Renal cortex interstitium (tissue), 15 donors: ENCODE measurements around the gene CDK11A. TPM values are rescaled to one million over a fixed set of nuclear protein-coding genes. Genes with fewer than 3 reads are reported as not detected.

Source experiments
- DNase-seq, 11 donors: peaks; one replicate each; pipeline ENCODE4 v3.0.0-alpha.2; 2013; ENCODE audit warnings: low read depth in 9 of 11, low spot score in 4 of 11; ENCODE audit errors: extremely low read depth in 1 of 11
- long read RNA-seq, 16 experiments: transcript quantifications; one replicate each; lab custom pipeline, GENCODE V29; 2026
- polyA plus RNA-seq, 3 donors: library from polyadenylated mRNA; unstranded; fragments of 120-200 nt; gene quantifications; one replicate each; pipeline ENCODE4 v1.2.1, GENCODE V29; 2013; ENCODE audit not compliant: insufficient read length in 3 of 3

CDK11A gene
- polyA plus RNA-seq: 10 to 100 TPM; 28.4 to 41.3 (median 38.4) TPM
- long read RNA-seq, donor 1, partial matches to known transcripts: 8 of 8 reads
- long read RNA-seq, donor 1, other reads (novel, unspliced or antisense): 0 of 8 reads
- long read RNA-seq, donor 2, partial matches to known transcripts: 0 of 1 reads
- long read RNA-seq, donor 2, other reads (novel, unspliced or antisense): 0 of 1 reads
- long read RNA-seq, donor 3, partial matches to known transcripts: 0 of 1 reads
- long read RNA-seq, donor 3, other reads (novel, unspliced or antisense): 0 of 1 reads
- long read RNA-seq, donor 4: 0 reads
- long read RNA-seq, donor 5: 0 reads
- long read RNA-seq, donor 6, partial matches to known transcripts: 7 of 8 reads
- long read RNA-seq, donor 6, other reads (novel, unspliced or antisense): 0 of 8 reads
- long read RNA-seq, donor 7: 0 reads
- long read RNA-seq, donor 8, partial matches to known transcripts: 7 of 10 reads
- long read RNA-seq, donor 8, other reads (novel, unspliced or antisense): 0 of 10 reads
- long read RNA-seq, donor 9, partial matches to known transcripts: 0 of 1 reads
- long read RNA-seq, donor 9, other reads (novel, unspliced or antisense): 0 of 1 reads
- long read RNA-seq, donor 10, partial matches to known transcripts: 5 of 5 reads
- long read RNA-seq, donor 10, other reads (novel, unspliced or antisense): 0 of 5 reads
- long read RNA-seq, donor 11: 0 reads
- long read RNA-seq, donor 12, partial matches to known transcripts: 0 of 1 reads
- long read RNA-seq, donor 12, other reads (novel, unspliced or antisense): 0 of 1 reads
- long read RNA-seq, donor 13, partial matches to known transcripts: 7 of 8 reads
- long read RNA-seq, donor 13, other reads (novel, unspliced or antisense): 0 of 8 reads
- long read RNA-seq, donor 14, partial matches to known transcripts: 0 of 2 reads
- long read RNA-seq, donor 14, other reads (novel, unspliced or antisense): 0 of 2 reads
- long read RNA-seq, donor 15: 0 reads
- long read RNA-seq, donor 16, partial matches to known transcripts: 19 of 24 reads
- long read RNA-seq, donor 16, other reads (novel, unspliced or antisense): 0 of 24 reads

DNA sequence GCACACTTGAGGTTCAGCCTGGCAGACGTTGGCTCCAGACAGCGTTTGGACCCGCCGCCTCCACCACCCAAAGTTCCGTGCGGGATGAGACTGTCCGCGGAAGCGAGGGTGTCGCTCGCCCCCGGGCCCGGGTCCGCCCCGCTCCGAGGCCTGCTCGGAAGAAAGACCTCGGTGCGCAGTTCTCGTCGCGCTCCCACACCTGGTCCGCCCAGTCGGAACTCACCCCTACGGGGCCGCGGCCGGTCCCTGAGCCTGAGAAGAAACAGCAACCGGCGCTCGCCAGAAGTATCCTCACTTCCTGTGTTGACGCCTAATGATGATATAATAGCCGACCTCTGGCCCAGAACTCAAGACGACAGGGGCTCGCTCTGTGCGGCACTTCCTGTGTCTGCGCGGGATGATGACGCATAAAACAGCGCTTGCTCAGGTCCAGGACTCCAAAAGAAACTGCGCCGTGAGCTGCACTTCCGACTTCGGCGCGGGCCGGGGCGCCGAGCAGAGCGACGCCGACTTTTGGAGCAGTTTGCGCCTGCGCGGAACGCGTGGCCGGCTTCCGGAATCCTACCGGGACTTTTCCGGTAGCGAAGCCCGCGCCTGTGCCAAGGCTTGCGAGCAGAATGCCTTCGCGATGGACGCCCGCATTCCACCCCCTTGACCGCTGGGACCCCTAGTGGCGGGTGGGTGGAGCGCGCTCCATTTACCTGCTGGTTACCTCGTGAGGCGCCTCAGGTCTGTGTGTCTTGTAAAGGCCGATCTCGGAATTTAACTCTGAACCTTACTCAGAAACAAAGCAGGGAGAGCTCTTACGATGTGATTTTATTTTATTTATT, at the start of gene CDK11A:
TSS of gene CDK11A (minus strand) at position 323 of the 830 bp plus-strand sequence. CDS start 1,539 bp downstream, outside the sequence.
- peak; percentile 85 to 100 (median 100) for DNase-seq

DNA sequence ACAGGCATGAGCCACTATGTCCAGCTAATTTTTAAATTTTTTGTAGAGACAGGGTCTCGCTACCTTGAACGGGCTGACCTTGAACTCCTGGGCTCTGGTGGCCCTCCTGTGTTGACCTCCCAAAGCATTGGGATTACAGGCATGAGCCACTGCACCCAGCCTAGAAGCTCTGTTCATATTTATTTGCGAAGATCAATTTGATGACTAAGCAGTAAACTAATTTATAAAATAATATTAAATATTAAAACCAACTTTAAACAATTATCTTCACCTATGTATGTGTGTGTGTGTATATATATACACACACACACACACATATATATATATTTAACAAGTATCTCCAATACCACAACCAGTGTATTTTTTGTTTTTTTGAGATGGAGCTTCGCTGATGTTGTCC, 49.7 kb upstream of the CDK11A start:
- DNase-seq: no peak

- no peak for DNase-seq
Measured at GRCh38 chr1:1771096-1771495, 46.9 kb upstream of the CDK11A start.

DNA sequence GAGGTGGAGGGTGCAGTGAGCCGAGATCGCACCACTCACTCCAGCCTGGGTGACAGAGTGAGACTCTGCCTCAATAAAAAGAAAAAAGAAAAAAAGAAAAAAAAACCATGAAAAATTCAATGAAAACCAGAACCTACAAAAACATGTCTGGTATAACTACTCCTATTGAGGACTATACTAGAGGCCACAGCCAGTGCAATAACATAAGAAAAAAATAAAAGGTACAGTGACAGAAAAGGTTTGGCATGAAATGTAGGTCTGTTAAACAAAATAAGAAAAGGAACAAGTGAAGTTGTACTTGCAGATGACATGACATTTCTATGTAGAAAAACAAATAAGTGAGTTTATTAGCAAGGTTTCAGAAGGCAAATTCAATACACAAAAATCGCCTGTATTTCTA, 45.9 kb upstream of the CDK11A start:
- DNase-seq: no peak

DNA sequence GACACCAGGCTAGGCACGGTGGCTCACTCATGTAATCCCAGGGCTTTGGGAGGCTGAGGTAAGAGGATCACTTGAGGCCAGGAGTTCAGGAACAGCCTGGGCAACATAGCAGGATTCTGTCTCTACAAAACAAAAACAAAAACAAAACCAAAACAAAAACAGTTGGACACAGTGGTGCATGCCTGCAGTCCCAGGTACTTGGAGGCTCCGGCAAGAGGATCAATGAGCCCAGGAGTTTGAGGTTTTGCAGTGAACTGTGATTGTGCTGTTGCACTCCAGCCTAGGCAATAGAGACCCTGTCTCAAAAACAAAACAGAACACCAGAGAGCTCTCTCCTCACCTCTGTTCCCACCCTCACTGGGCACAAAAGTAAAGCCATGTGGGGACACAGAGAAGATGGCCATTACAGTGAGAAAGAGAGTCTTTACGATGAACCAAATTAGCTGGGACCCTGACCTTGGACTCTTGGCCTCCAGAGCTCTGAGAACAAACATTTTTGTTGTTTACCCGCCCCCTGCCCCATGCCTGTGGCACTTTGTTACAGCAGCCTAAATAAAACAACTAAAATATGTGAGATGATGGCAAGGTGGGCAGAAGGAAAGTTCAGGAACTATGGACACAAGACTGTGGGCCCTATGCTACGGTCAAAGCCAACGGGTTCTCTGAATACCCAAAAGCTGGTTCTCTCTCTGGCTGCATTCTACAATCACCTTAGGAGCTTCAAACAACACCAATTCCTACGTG, 44.3 kb upstream of the CDK11A start:
- DNase-seq: no peak

DNA sequence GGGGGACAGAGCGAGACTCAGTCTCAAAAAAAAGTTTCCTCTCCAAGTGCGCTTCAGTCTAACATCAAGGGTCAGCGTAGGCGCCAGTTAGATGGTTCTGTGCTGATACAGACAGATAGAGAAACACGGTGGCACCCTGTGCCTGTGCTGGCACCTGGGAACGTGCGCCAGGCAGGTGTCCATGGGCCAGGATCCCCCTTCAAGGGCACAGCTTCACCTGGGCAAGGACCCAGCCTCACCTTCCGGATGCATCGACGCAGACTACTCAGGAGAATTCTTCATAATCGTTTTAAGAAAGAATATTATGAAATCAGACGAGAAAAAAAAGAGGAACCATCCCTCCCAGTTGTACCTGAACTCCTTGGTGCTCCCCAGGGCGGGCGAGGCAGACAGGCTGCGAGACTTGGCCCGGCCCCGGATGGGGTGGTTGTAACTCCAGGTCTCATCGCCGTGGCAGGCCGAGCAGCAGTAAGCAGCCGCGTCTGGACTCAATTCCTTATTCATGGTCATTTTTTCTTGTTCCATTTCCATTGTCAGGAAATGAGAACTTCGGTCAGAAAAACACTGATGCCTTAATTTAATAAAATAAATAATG, 40.8 kb upstream of the CDK11A start:
- DNase-seq: no peak

GRCh38 chr1:1763657-1764621, 39.8 kb upstream of the CDK11A start:
- DNase-seq: no peak

GRCh38 chr1:1761504-1762376, 37.6 kb upstream of the CDK11A start:
- DNase-seq: no peak

DNA sequence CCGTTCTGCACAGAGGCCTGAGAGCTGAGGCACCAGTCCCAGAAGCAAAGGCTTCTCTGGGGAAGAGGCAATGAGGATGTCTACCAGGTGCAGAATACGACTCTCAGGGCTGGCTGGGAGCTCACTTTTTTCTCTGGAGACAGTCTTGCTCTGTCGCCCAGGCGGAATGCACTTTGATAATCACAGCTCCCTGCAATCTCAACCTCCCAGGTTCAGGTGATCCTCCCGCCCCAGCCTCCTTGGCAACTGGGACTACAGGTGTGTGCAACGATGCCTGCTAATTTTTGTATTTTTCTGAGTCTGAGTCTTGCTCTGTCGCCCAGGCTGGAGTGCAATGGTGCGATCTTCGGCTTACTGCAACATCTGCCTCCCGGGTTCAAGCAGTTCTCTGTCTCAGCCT, 36.6 kb upstream of the CDK11A start:
- DNase-seq: no peak

DNA sequence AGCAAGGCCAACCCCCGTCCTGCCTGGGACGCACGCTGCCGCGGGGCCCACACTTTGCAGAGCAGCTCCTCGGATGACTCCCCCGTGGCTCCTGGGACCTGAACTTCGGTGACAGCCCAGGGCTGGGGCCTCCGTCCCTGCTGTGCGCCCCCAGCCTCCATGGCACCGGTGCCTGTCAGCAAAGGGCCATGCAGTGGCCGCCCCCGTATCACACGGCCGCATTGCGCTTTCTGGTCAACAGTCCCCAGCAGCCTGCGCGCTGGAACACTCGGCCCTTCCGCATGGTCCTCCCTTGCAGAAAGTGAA, 36.1 kb upstream of the CDK11A start:
- DNase-seq: no peak

- no peak for DNase-seq
Measured at GRCh38 chr1:1759456-1760344, 35.5 kb upstream of the CDK11A start.

DNA sequence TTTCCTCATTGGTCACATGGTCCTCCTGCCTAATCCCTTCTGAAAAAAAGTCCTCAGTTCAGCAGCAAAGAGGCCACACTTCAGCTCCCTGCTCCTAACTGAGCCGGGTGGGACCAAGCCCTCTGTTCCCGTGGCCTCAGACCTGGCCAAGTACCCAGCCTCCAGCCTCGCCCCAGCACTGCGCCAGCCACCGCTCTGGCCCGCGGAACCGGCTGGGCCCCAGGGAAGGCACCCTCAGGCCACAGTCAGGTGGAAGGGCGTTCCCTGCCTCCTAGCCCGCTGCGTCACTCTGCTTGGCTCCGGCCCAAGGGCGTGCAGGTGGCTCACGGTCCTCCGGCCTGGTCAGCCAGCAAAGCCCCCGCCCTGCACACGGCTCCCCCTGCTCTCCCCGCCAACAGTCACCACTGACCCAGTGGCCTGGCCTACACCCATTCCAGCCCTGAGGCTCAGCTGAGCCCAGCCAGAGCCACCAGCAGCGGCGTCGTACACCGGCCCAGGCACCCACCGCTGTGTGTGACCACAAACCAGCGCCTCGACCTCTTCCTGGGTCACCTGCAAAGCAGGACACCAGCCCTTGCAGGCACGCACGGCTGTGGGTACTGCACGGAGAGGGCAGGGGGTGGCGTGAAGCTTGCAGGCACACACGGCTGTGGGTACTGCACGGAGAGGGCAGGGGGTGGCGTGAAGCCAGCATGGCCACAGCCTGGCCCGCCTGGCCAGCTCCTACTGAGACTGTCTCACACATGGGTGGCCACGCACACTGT, 34.7 kb upstream of the CDK11A start:
- peak in 1 of 11 donors; percentile 16 for DNase-seq

DNA sequence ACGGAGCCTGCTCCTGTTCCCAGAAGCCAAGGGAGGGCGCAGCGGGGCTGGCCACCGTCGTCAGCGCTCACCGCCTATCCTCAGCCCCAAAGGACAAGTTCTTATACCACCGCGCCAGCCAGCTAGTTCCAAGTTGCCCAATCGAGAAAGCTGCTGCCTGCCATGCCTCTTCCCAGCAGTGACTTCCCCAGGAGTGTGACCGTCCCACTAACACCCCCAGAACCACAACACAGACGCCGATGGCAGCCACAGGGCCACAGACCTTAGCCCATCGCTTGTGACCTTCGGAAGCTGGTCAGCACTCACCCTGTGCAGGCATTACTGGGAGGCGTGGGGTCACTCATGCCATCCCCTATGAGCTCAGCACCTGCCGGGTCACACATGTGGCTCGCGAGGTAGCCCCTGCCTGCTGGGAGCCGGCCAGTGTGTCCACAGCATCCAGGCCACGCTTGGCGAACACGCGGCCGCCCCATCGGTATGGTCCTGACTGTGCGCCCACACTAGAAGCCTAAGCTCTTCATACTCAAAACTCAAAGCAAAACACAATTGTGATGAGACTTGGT, 34.0 kb upstream of the CDK11A start:
- DNase-seq: no peak
